ENCODE measurements around the gene RUFY3.

The RUFY3 gene

DNA sequence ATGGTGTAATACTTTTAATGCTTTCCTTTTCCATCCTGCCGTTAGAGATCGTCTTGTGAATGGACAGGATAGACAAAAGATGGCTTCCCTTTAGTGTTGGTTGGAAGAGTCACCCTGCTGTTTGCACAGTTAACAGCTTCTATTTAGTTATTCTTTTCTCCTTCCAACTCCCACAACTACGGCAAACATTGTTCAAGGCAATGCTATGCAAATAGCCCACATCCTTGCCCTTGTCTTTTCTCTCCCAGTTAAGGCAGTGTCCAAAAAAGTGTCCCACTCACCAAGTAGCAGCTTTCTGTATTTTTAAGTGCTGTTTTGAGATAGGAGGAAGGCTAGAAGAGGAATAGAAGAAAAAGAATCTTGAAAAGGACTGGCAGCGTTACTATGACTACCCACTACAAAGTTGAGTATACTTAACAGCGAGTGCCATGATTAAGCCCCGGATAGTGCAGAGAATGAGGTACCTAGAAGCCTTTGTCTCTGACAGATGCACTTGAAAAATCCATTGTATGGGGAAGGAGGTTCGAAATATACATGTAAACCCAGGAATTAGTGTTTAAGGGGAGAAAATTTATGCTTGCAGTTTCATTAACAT lies 12.1 kb upstream of the RUFY3 start:
- TF ChIP-seq POLR2AphosphoS5 (IDR thresholded peaks at IDR 0.05; ENCODE audit: low read depth) (no peak), SPI1 (IDR thresholded peaks at IDR 0.05; ENCODE audit: borderline replicate concordance, low read depth) (no peak)
- TF ChIP-seq, protein P1, sequence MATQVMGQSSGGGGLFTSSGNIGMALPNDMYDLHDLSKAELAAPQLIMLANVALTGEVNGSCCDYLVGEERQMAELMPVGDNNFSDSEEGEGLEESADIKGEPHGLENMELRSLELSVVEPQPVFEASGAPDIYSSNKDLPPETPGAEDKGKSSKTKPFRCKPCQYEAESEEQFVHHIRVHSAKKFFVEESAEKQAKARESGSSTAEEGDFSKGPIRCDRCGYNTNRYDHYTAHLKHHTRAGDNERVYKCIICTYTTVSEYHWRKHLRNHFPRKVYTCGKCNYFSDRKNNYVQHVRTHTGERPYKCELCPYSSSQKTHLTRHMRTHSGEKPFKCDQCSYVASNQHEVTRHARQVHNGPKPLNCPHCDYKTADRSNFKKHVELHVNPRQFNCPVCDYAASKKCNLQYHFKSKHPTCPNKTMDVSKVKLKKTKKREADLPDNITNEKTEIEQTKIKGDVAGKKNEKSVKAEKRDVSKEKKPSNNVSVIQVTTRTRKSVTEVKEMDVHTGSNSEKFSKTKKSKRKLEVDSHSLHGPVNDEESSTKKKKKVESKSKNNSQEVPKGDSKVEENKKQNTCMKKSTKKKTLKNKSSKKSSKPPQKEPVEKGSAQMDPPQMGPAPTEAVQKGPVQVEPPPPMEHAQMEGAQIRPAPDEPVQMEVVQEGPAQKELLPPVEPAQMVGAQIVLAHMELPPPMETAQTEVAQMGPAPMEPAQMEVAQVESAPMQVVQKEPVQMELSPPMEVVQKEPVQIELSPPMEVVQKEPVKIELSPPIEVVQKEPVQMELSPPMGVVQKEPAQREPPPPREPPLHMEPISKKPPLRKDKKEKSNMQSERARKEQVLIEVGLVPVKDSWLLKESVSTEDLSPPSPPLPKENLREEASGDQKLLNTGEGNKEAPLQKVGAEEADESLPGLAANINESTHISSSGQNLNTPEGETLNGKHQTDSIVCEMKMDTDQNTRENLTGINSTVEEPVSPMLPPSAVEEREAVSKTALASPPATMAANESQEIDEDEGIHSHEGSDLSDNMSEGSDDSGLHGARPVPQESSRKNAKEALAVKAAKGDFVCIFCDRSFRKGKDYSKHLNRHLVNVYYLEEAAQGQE (IDR thresholded peaks at IDR 0.05; ENCODE audit: insufficient replicate concordance, low read depth): no peak
- Histone ChIP-seq H3K27me3 (ENCODE audit: insufficient read depth, poor library complexity, severe bottlenecking) (no peaks in the 10 kb centered on the region), H3K27ac (replicated peaks) (no peak overlapping the region), H3K4me3 (replicated peaks; ENCODE audit: insufficient read depth, low read length) (no peak overlapping the region)
- DNase-seq (ENCODE audit: low read depth in 1 of 2, low spot score in 1 of 2): no peak

DNA sequence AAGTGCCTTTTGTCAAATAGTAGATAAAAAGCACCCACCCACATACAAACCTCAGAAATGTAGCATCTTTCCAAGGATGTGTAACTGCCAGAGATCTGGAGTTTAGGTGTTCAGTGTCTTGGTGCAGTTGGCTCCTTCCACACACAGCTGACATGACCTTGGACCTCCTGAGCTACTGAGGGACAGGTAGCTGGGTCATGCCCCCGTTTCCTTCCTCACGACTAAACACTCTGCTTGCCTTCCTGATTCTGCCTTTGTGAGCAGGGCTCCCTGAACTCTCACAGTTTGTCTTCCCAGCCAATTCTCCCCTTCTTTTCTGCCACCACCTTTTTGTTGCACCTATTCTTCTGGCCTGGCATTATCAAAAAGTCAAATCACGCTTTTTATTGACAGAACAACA lies 10.2 kb upstream of the RUFY3 start:
- Histone ChIP-seq H3K27ac (replicated peaks) (no peak overlapping the region), H3K4me3 (replicated peaks; ENCODE audit: insufficient read depth, low read length) (no peak overlapping the region)
- no peak for TF ChIP-seq SPI1 (IDR thresholded peaks at IDR 0.05; ENCODE audit: borderline replicate concordance, low read depth)
- no peak for TF ChIP-seq POLR2AphosphoS5 (IDR thresholded peaks at IDR 0.05; ENCODE audit: low read depth)
- TF ChIP-seq, protein P2, sequence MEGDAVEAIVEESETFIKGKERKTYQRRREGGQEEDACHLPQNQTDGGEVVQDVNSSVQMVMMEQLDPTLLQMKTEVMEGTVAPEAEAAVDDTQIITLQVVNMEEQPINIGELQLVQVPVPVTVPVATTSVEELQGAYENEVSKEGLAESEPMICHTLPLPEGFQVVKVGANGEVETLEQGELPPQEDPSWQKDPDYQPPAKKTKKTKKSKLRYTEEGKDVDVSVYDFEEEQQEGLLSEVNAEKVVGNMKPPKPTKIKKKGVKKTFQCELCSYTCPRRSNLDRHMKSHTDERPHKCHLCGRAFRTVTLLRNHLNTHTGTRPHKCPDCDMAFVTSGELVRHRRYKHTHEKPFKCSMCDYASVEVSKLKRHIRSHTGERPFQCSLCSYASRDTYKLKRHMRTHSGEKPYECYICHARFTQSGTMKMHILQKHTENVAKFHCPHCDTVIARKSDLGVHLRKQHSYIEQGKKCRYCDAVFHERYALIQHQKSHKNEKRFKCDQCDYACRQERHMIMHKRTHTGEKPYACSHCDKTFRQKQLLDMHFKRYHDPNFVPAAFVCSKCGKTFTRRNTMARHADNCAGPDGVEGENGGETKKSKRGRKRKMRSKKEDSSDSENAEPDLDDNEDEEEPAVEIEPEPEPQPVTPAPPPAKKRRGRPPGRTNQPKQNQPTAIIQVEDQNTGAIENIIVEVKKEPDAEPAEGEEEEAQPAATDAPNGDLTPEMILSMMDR (IDR thresholded peaks at IDR 0.05; ENCODE audit: insufficient read depth, low read length): no peak
- TF ChIP-seq, protein P1 (IDR thresholded peaks at IDR 0.05; ENCODE audit: insufficient replicate concordance, low read depth): no peak
- no peak for TF ChIP-seq GABPA (IDR thresholded peaks at IDR 0.05; ENCODE audit: low read depth)

DNA sequence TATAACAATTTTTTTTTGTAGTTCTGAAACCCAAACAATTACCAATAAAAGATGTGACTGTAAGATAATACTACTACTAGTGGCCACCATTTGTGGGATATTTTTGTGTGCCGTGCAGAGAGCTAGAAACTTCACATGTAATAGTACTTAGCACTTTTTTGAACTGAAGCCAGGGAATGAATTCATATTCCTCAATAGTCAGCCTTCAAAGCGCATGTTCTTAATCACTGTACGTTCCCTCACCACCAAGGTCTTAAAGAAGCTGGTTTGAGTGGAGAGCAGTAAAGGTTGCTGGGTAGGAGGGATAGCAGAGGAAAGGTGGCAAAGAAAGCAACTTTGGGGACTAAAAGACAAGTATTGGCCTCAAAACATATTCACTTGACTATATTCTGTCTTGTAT lies 9.6 kb upstream of the RUFY3 start:
- H3K27me3 ChIP-seq (ENCODE audit: insufficient read depth, poor library complexity, severe bottlenecking): no peaks in the 10 kb centered on the region
- H3K27ac ChIP-seq (replicated peaks): no peak overlapping the region
- TF ChIP-seq, protein P2 (IDR thresholded peaks at IDR 0.05; ENCODE audit: insufficient read depth, low read length): no peak
- TF ChIP-seq SPI1 (IDR thresholded peaks at IDR 0.05; ENCODE audit: borderline replicate concordance, low read depth) (no peak), POLR2AphosphoS5 (IDR thresholded peaks at IDR 0.05; ENCODE audit: low read depth) (no peak), GABPA (IDR thresholded peaks at IDR 0.05; ENCODE audit: low read depth) (no peak)
- TF ChIP-seq, protein P1 (IDR thresholded peaks at IDR 0.05; ENCODE audit: insufficient replicate concordance, low read depth): no peak
- H3K4me3 ChIP-seq (replicated peaks; ENCODE audit: insufficient read depth, low read length): no peak overlapping the region
- DNase-seq (ENCODE audit: low read depth in 1 of 2, low spot score in 1 of 2): no peak

More for the DNA sequence above, 10.2 kb upstream of the RUFY3 start:
- no peaks in the 10 kb centered on the region for H3K27me3 ChIP-seq (ENCODE audit: insufficient read depth, poor library complexity, severe bottlenecking)
- no peak for DNase-seq (ENCODE audit: low read depth in 1 of 2, low spot score in 1 of 2)
